AG09309 (cell line): ENCODE results near the gene USP30.

Experiments
- DNase-seq: peaks from one replicate; pipeline ENCODE4 v3.0.0-alpha.2; 2010; ENCODE audit warnings: low read depth
- H3K4me3 ChIP-seq: 2 replicates; pipeline ENCODE4 v1.5.1; 2011; ENCODE audit warnings: mild to moderate bottlenecking, low read depth, low read length, moderate library complexity; ENCODE audit not compliant: control insufficient read depth
- TF ChIP-seq, protein P1 (sequence below): IDR thresholded peaks from 2 replicates; pipeline ENCODE4 v1.5.1; 2011; ENCODE audit warnings: mild to moderate bottlenecking, low read depth, low read length, inconsistent platforms; ENCODE audit not compliant: insufficient read depth, control insufficient read depth; ENCODE audit errors: missing control alignments

USP30 gene

DNA sequence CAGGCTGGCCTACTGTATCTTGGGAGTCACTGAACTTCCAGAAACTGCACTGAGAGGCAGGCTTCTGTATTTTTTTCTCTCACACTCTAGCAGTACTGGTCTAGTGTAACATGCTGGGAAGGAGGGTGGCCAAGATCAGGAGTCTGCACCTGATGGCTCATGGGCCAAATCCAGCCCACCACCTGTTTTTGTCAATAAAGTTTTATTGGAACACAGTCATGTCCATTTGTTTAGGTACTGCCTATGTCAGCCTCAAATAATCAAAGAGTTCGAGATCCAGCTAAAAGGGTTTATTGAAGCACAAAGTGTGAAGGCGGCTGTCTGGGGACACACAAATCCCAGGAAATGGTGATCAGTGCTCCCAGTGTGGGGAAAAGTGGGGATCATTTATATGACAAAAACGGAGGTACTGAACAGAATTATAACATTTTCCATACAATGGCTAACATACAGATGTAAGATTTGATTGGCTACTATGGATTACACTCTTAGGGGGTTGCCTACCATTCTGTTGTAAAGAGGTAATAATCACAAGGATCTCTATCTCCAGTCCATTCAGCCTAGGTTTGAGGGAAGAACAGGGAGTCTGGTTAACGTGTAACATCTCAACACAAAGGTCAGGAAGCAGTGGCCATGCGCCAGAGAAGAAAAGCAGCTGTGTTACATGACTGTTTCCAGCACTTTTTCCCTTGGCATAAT is 12.9 kb downstream of the USP30 start:
- TF ChIP-seq, protein P1, sequence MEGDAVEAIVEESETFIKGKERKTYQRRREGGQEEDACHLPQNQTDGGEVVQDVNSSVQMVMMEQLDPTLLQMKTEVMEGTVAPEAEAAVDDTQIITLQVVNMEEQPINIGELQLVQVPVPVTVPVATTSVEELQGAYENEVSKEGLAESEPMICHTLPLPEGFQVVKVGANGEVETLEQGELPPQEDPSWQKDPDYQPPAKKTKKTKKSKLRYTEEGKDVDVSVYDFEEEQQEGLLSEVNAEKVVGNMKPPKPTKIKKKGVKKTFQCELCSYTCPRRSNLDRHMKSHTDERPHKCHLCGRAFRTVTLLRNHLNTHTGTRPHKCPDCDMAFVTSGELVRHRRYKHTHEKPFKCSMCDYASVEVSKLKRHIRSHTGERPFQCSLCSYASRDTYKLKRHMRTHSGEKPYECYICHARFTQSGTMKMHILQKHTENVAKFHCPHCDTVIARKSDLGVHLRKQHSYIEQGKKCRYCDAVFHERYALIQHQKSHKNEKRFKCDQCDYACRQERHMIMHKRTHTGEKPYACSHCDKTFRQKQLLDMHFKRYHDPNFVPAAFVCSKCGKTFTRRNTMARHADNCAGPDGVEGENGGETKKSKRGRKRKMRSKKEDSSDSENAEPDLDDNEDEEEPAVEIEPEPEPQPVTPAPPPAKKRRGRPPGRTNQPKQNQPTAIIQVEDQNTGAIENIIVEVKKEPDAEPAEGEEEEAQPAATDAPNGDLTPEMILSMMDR = no peak
- no peak for DNase-seq
- no peak overlapping the region for H3K4me3 ChIP-seq

DNA sequence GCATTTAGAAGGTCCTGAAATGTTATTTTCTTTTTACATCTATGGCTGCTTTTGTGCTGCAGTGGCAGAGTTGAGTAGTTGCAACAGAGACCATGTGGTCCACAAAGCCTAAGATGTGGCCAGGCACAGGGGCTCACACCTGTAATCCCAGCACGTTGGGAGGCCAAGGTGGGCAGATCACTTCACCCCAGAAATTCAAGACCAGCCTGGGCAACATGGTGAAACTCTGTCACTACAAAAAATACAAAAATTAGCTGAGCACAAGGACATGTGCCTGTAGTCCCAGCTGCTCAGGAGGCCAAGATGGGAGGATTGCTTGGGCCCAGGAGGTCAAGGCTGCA is 13.4 kb downstream of the USP30 start:
- no peak overlapping the region for H3K4me3 ChIP-seq
- TF ChIP-seq, protein P1 = no peak
- DNase-seq = no peak

DNA sequence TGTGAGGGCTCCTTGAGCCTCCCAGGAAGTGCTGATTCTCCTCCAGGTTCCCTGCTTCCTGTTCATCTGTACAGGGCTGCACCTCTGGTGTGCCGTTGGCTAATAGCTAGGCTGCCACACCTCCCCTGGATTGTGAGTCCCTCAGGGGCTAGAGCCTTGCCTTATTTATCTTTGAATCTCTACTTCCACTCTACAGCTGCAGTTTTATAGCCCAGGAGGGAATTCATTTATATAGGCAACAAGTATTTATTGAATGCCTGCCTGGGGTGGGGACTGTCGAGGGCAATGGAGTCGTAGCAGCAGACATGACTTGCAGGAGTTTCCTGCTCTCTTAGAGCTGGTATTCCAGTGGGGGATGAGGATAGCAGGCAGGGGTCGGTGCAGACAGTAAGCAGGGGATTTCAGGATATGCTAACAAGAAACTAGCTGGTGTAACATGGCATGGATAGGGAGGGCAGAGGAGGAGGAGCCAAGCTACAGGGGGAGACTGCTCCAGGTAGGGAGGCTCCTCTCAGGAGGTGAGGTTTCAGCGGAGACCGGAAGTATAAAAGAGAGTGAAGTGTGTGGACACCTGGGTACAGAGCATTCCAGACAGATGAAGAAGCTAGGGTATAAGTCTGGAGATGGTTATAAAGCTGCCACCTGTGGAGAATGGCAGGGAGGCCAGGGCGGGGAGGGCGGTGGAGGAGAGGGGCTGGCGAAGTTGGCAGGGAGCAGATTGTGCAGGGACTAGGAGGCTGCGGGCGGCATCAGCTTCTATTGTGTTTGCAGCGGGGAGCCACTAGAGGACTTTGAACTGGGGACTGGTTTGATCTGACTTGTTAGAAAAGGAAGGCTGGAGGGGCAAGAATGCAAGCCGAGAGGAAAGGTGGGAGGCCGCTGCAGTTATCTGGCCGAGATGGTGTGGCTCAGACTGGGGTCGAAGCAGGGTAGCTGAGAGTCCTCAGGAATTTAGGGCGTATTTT is 17.2 kb downstream of the USP30 start:
- no peak overlapping the region for H3K4me3 ChIP-seq
- no peak for DNase-seq

DNA sequence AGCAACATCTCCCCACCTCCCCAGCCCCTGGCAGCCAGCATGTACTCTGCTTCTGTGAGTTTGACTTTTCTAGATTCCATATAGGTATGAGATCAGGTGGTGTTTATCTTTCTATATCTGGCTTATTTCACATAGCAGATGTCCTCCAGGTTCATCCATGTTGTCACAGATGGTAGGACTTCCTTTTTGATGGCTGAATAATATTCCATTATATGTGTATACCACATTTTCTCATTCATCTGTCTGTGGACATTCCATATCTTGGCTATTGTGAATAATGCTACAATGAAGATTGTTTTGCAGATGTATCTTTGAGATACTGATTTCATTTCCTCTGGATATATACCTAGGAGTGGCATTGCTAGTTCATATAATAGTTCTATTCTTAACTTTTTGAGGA is 22.5 kb downstream of the USP30 start:
- TF ChIP-seq, protein P1 = no peak
- DNase-seq = no peak
- H3K4me3 ChIP-seq = no peak overlapping the region

More for the DNA sequence above, 17.2 kb downstream of the USP30 start:
- TF ChIP-seq, protein P1 = no peak

DNA sequence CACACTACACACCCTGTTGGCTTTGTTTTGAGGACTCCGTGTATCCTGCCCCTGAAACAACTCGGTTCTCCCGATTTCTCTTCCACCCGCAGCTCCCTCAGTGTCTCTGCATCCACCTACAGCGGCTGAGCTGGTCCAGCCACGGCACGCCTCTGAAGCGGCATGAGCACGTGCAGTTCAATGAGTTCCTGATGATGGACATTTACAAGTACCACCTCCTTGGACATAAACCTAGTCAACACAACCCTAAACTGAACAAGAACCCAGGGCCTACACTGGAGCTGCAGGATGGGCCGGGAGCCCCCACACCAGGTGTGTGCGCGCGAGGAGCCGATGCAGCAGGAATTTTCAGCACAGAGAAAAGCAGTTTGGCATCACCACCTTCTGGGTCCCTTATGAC is 30.4 kb downstream of the USP30 start:
- no peak overlapping the region for H3K4me3 ChIP-seq
- DNase-seq = no peak
- TF ChIP-seq, protein P1 = no peak

DNA sequence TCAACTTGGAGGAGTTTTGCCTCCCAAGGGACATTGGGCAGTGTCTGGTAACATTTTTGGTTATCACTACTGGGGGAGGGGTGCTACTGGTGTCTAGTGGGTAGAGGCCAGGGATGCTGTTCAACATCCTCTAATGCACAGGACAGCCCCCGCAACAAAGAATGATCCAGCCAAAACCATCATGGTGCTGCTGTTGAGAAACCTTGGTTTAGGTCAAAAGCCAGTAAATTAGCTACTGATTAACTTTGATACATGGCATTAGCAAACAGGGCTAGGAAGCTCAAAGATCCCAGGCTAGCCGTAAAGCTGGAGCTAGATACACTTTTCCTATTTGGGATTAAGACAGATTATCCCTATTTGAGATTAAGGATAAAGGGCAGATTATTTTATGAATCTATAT is 32.0 kb downstream of the USP30 start:
- H3K4me3 ChIP-seq = no peak overlapping the region
- TF ChIP-seq, protein P1 = no peak
- no peak for DNase-seq
